Adrenal gland (tissue), 5 donors: ENCODE measurements around the gene GRIA2.

Source experiments
- CTCF ChIP-seq, 6 experiments: fragments of 450-650 bp in 4 of 6; fragments of 200-600 bp in 2 of 6; sonication (generic) in 1 of 6; IDR thresholded peaks; 1 replicate in 5 of 6; 2 replicates in 1 of 6; pipeline versions ENCODE4 v1.5.1 to v1.8.0; 2016 to 2021; ENCODE audit warnings: antibody characterized with exemption in 6 of 6, mild to moderate bottlenecking in 2 of 6, moderate library complexity in 1 of 6
- POLR2A ChIP-seq, 2 donors: fragments of 450-650 bp; IDR thresholded peaks; one replicate each; pipeline ENCODE4 v1.6.1; 2017; ENCODE audit warnings: antibody characterized with exemption in 2 of 2, mild to moderate bottlenecking in 2 of 2, moderate library complexity in 1 of 2
- donor health status: DM: no; HTN: no; CAD: no.

GRCh38 chr4:157290622-157291021, 70.1 kb downstream of the GRIA2 start:
- no peak for TF ChIP-seq CTCF (IDR thresholded peaks at IDR 0.05)
- no peak for TF ChIP-seq POLR2A (IDR thresholded peaks at IDR 0.05)
